IMR-90 (cell line): ENCODE results near the gene FAM90A1. TPM values are rescaled to one million over a fixed set of nuclear protein-coding genes. Genes with fewer than 3 reads are reported as not detected.
"Not testable (repeated sequence)": the region's sequence is repeated elsewhere in the genome, so short reads cannot be mapped to it uniquely, and the experiment has no call there.

ENCODE experiments used
- ATAC-seq: fragments of 200-7000 bp; cut with Tn5 transposase; 2 replicates; pipeline ENCODE4 v1.9.1; 2020; ENCODE audit warnings: low read depth, mild to moderate bottlenecking, moderate library complexity
- BruUV-seq: library from RNA; stranded (reverse); fragments of 400-500 nt; replicated peaks from 2 replicates; lab custom pipeline; 2021; lab: Mats Ljungman, UMichigan
- CTCF ChIA-PET: fragments of 300-600 bp; formaldehyde crosslinking; extraction: SDS; loops from one replicate; lab custom pipeline; 2021; ENCODE audit warnings: antibody characterized with exemption; lab: Yijun Ruan, JAX
- POLR2A ChIA-PET: fragments of 300-600 bp; sonication (Branson Sonifier 250); formaldehyde crosslinking; loops from one replicate; lab custom pipeline; 2022; ENCODE audit warnings: antibody characterized with exemption; ENCODE audit not compliant: unreplicated experiment; lab: Charles Lee
- DNase-seq: peaks from one replicate; pipeline ENCODE4 v3.0.0; 2013
- H2AFZ ChIP-seq: replicated peaks from 2 replicates; pipeline ENCODE3; 2013; ENCODE audit warnings: low read length, mild to moderate bottlenecking; ENCODE audit not compliant: poor library complexity
- H2AK5ac ChIP-seq: 2 replicates; pipeline ENCODE4 v1.6.1; 2013; ENCODE audit warnings: low read depth, low read length, inconsistent platforms
- H2AK9ac ChIP-seq: replicated peaks from 2 replicates; pipeline ENCODE3; 2013; ENCODE audit warnings: mild to moderate bottlenecking, low read depth, low read length, moderate library complexity; ENCODE audit not compliant: poor library complexity
- H2BK120ac ChIP-seq: 2 replicates; pipeline ENCODE4 v1.6.1; 2013; ENCODE audit warnings: low read depth, low read length, inconsistent platforms
- H2BK15ac ChIP-seq: 3 replicates; pipeline ENCODE4 v1.6.1; 2013; ENCODE audit warnings: low read depth, low read length, inconsistent platforms
- H2BK20ac ChIP-seq: 2 replicates; pipeline ENCODE4 v1.6.1; 2013; ENCODE audit warnings: low read depth, mild to moderate bottlenecking, inconsistent platforms, low read length, moderate library complexity
- H2BK5ac ChIP-seq: 2 replicates; pipeline ENCODE4 v1.6.1; 2013; ENCODE audit warnings: mild to moderate bottlenecking, low read depth, low read length, inconsistent platforms; ENCODE audit not compliant: poor library complexity, severe bottlenecking
- H3K14ac ChIP-seq: replicated peaks from 2 replicates; pipeline ENCODE4 v1.6.1; 2013; ENCODE audit warnings: low read depth, low read length, inconsistent platforms
- H3K18ac ChIP-seq: 2 replicates; pipeline ENCODE4 v1.6.1; 2013; ENCODE audit warnings: low read depth, low read length, control low read depth
- H3K23ac ChIP-seq: 2 replicates; pipeline ENCODE4 v1.6.1; 2013; ENCODE audit warnings: low read depth, low read length, inconsistent platforms
- H3K27ac ChIP-seq: 2 replicates; pipeline ENCODE4 v1.5.1; 2013; ENCODE audit warnings: mild to moderate bottlenecking, control low read depth, low read length; ENCODE audit not compliant: insufficient read depth
- H3K27me3 ChIP-seq: 2 replicates; pipeline ENCODE4 v1.6.1; 2013; ENCODE audit warnings: low read length; ENCODE audit not compliant: control insufficient read depth, insufficient read depth
- H3K36me3 ChIP-seq: 2 replicates; pipeline ENCODE4 v1.6.1; 2013; ENCODE audit warnings: low read length, mixed read lengths; ENCODE audit not compliant: control insufficient read depth, insufficient read depth
- H3K4ac ChIP-seq: 2 replicates; pipeline ENCODE4 v1.6.1; 2013; ENCODE audit warnings: low read depth, low read length, inconsistent platforms
- H3K4me1 ChIP-seq: 2 replicates; pipeline ENCODE4 v1.6.1; 2013; ENCODE audit warnings: low read length, mixed read lengths; ENCODE audit not compliant: control insufficient read depth, insufficient read depth
- H3K4me2 ChIP-seq: 2 replicates; pipeline ENCODE4 v1.6.1; 2013; ENCODE audit warnings: low read depth, mild to moderate bottlenecking, control low read depth, low read length, moderate library complexity
- H3K4me3 ChIP-seq: 2 replicates; pipeline ENCODE4 v1.5.1; 2013; ENCODE audit warnings: low read depth, mild to moderate bottlenecking, control low read depth, low read length, moderate library complexity; ENCODE audit not compliant: insufficient read depth
- H3K56ac ChIP-seq: 2 replicates; pipeline ENCODE4 v1.6.1; 2013; ENCODE audit warnings: low read length, inconsistent platforms; ENCODE audit not compliant: insufficient read depth; ENCODE audit errors: extremely low read depth
- H3K79me1 ChIP-seq, 2 experiments: 2 replicates each; pipeline ENCODE4 v1.6.1; 2013; ENCODE audit warnings: low read length in 2 of 2, inconsistent platforms in 1 of 2, low read depth in 1 of 2
- H3K9ac ChIP-seq: 2 replicates; pipeline ENCODE4 v1.6.1; 2013; ENCODE audit warnings: low read depth, low read length, control low read depth
- H3K9me1 ChIP-seq: 2 replicates; pipeline ENCODE4 v1.6.1; 2013; ENCODE audit warnings: low read length, inconsistent platforms; ENCODE audit not compliant: insufficient read depth
- H3K9me3 ChIP-seq: 2 replicates; pipeline ENCODE4 v1.6.1; 2013; ENCODE audit warnings: low read length; ENCODE audit not compliant: control insufficient read depth, insufficient read depth
- H4K20me1 ChIP-seq: 2 replicates; pipeline ENCODE4 v1.6.1; 2013; ENCODE audit warnings: low read length, inconsistent platforms; ENCODE audit not compliant: insufficient read depth
- H4K5ac ChIP-seq: 2 replicates; pipeline ENCODE4 v1.6.1; 2013; ENCODE audit warnings: mild to moderate bottlenecking, low read depth, low read length, control low read depth
- H4K8ac ChIP-seq, 2 experiments: 2 replicates each; pipeline ENCODE4 v1.6.1; 2013; ENCODE audit warnings: low read depth in 2 of 2, low read length in 2 of 2, control low read depth in 1 of 2, inconsistent platforms in 1 of 2
- H4K91ac ChIP-seq: 2 replicates; pipeline ENCODE4 v1.6.1; 2013; ENCODE audit warnings: low read depth, low read length, inconsistent platforms; ENCODE audit not compliant: insufficient read depth
- WGBS, 2 experiments: methylation state at CpG; one replicate each; pipeline versions ENCODE4 v1.1.5 to v1.1.7; 2013; ENCODE audit warnings: missing lambda C conversion rate in 2 of 2; ENCODE audit not compliant: insufficient read length in 1 of 2; ENCODE audit errors: extremely low coverage in 2 of 2; 5-methylcytosine and 5-hydroxymethylcytosine counted together
- dilution Hi-C: fragments of 300-500 bp; cut with HindIII; formaldehyde crosslinking; loops from one replicate; pipeline ENCODE4 v1.14.3; 2018; ENCODE audit warnings: low sequenced_read_pairs; ENCODE audit not compliant: unreplicated experiment
- in situ Hi-C: fragments of 300-500 bp; cut with MboI; formaldehyde crosslinking; loops from 3 replicates; pipeline ENCODE4 v1.14.3; 2019; ENCODE audit warnings: low sequenced_read_pairs, inconsistent platforms, mixed read lengths
- intact Hi-C: fragments of 100-400 bp; cut with micrococcal nuclease; formaldehyde crosslinking; loops from 2 replicates; pipeline ENCODE4 v1.10.0; 2022
- polyA plus RNA-seq, 3 experiments: library from polyadenylated mRNA; depleted of rRNA; stranded (reverse); fragments of >200 nt; gene quantifications; 2 replicates each; pipeline ENCODE4 v1.2.3, GENCODE V29; 2012; ENCODE audit warnings: low replicate concordance in 1 of 3
- total RNA-seq: library from RNA; depleted of rRNA; stranded (reverse); fragments of >200 nt; gene quantifications from 2 replicates; pipeline ENCODE4 v1.2.3, GENCODE V29; 2012

FAM90A1 gene
- total and polyA plus RNA-seq, 2 of the 4 experiments (the other 2 are of a cell fraction): 0.09 TPM; not detected in 1

DNA sequence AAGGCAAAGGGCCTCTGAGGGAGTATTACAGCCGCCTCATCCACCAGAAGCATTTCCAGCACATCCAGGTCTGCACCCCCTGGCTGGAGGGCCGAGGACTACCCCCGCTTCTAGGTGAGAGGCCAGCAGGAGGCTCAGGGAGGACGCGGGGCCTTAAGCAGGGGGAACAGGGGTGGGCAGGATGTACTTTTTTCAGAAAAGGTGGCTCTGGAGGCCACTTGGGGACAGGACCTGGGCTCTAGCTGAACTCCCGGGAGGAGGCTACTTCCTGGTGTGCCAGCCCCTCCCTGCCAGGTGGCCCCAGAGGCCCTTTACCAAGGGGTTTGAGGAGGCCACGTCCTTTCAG, 287 bp upstream of the FAM90A1 start:
- H4K5ac ChIP-seq, H4K8ac ChIP-seq, in situ Hi-C loops, H3K9me1 ChIP-seq, H3K9me3 ChIP-seq, H3K36me3 ChIP-seq, intact Hi-C loops, H3K14ac ChIP-seq, POLR2A ChIA-PET, BruUV-seq, H3K4me2 ChIP-seq, H3K27ac ChIP-seq, H2AK5ac ChIP-seq, H3K56ac ChIP-seq, H2BK15ac ChIP-seq, H2AFZ ChIP-seq, H4K20me1 ChIP-seq, ATAC-seq, CTCF ChIA-PET, H2BK5ac ChIP-seq, H3K4ac ChIP-seq, H3K27me3 ChIP-seq, H3K4me3 ChIP-seq, DNase-seq, H3K4me1 ChIP-seq, H3K18ac ChIP-seq, H2BK120ac ChIP-seq, H3K9ac ChIP-seq, H4K91ac ChIP-seq, H2AK9ac ChIP-seq, H2BK20ac ChIP-seq, H3K79me1 ChIP-seq, dilution Hi-C loops, H3K23ac ChIP-seq: not testable (repeated sequence)
- no CpG with 5 or more reads among the region's 7 CpGs for WGBS, 2 experiments
